HG03039 (cell line): ENCODE results near the gene PSME1.
A peak's percentile ranks its signal among the peaks of the same experiment; 100 is the strongest.

ENCODE experiments used
- ATAC-seq: cut with Tn5 transposase; IDR thresholded peaks from one replicate; pipeline ENCODE4 v1.9.1; 2021; ENCODE audit warnings: mild to moderate bottlenecking, moderate library complexity; ENCODE audit not compliant: unreplicated experiment

Gene PSME1

DNA sequence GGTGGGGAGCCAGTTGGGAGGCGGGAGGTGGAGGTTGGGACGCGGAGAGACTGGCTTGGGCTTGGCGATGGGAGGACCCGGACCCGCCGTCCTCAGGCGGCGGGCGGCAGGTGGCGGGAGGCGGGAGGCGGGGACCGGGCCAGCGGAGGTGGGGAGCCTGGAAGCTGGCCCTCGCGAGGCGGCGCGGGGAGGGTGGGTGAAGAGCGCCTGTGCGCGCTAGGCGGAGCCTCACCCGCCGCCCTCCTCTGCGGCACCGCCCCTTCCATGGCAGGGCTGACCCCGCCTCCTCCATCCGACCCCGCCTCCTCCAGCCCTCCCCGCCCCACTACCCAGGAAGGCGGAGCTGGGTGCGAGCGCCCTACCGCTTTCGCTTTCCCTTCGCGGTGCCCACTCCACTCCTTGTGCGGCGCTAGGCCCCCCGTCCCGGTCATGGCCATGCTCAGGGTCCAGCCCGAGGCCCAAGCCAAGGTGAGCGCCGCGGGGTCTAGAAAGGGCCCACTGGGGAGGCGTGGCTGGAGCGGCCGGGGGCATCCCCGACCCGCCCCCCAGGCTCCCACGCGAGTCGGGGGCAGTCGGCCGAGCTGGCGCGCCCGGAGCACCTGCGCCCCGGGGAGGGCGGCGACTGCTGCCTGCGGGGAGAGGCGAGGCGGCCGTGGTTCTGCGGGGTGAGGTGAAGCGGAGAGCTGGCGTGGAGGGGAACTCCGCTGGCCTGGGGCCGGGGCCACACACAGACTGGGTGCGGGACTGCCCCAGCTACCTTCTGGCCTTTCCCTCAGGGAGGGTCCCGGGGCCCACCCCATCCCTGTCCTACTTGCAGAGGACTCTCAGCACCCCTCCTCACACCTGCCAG is at the start of gene PSME1:
PSME1 (plus strand) TSS at position 361 of the 850 bp plus-strand sequence; CDS start at position 430, 69 bp downstream.
- peak; percentile 81 for ATAC-seq

GRCh38 chr14:24087004-24087403 is 49.0 kb upstream of the PSME1 start:
- no peak for ATAC-seq

- no peak for ATAC-seq
Observed at GRCh38 chr14:24088095-24088494, 47.9 kb upstream of the PSME1 start.

DNA sequence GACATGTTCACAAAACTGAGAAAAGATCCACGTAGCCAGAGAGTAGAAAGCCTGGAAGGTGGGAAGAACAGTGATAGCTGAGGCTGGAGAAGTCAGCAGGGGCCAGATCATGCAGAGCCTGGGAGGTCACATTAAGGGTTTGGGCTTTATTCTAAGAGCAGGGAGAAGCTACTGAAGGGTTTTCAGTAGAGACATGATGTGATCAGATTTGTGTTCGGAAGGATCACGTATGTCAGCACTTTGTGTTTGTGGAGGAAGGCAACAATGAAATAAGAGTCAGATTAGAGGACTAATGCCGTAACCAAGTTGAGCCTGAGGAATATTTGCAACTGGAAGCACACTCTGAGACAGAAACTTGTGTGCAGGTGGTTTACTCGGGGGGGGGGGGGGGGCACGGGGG is 46.1 kb upstream of the PSME1 start:
- ATAC-seq, result no peak

DNA sequence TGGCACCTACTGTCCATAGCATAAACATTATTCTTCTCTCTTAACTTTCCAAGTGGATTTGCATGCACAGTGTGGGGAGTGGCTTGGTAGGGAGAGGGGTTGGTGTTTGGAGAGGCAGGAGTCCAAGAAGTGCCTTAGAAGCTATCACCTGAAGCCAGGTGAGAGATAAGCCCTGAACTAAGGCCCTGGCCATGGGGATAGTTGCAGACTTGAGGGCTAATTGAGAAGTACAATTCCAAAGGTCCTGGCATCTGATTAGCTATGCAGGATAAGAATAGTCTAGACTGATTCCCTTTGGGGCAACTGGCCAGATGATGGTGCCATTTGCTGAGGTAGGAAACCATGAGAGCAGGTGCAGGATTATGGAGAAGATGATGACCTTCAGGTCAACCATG is 43.9 kb upstream of the PSME1 start:
- ATAC-seq, result no peak

GRCh38 chr14:24092505-24093206 is 43.3 kb upstream of the PSME1 start:
- ATAC-seq, result no peak

GRCh38 chr14:24093207-24093900 is 42.6 kb upstream of the PSME1 start:
- ATAC-seq, result no peak

DNA sequence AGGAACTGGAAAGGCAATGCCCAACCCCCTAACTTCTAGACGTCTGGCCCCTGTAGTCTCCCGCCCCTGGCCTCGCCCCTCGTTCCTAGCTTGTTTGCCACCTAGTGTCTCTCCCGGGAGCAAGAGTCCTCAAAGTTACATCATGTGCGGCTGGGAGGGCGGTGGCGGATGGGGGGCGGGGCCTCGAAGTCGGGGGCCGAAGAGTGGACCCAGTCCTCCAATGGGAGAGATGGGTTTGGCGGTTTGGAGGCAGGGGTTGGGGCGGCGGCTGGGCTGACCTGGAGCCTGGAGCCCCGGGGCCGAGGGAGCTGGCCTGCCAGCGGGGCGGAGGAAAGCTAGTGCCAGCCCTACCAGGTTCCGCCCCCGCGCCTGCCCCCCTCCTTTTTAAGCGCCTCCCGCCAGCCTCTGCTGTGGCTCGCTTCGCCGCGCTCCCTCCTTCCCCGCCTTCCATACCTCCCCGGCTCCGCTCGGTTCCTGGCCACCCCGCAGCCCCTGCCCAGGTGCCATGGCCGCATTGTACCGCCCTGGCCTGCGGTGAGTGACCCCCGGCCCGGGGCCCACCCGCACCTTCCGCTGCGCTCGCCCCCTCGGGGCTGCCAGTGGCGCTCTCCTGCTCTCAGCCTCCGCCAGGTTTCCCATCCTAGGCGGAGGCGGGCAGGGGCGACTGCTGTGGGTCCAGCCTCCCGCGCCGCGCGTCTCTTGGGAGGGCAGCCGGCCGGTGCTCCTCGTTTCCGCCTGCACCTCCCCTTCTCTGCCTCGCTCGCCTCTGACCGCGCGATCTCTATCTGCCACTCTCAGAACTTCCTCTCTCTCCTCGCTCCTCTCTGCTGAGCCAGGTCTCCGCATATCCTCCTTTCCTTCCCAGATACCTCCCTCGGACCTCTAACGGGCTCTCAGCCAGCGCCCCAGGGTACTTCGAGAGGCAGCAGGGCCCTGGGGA is 41.8 kb upstream of the PSME1 start, which contains the start of gene PCK2:
PCK2 (plus strand) TSS at position 411 of the 940 bp plus-strand sequence; CDS start at position 506, 95 bp downstream.
- peak; percentile 58 for ATAC-seq

DNA sequence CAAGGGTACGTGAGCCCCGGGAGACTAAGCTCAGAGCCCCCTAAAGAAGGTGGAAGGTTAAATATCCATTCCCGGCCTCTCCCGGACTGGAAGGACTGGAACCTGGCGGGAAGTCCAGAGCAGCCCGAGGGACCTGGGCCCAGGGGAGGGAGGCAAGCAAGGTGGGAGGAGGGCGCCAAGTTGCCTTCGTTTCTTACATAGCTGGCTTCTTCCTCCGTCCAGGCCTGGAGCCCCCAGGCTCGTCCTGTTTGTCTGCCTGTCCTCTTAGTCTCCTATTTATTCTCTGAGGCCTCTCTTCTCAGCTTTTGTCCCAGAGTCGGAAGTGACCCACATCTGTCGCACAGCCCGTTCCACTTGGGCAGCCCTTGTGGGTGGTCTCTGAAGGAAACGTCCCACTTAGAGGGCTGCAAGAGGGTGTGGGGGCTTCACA is 41.1 kb upstream of the PSME1 start:
- no peak for ATAC-seq

DNA sequence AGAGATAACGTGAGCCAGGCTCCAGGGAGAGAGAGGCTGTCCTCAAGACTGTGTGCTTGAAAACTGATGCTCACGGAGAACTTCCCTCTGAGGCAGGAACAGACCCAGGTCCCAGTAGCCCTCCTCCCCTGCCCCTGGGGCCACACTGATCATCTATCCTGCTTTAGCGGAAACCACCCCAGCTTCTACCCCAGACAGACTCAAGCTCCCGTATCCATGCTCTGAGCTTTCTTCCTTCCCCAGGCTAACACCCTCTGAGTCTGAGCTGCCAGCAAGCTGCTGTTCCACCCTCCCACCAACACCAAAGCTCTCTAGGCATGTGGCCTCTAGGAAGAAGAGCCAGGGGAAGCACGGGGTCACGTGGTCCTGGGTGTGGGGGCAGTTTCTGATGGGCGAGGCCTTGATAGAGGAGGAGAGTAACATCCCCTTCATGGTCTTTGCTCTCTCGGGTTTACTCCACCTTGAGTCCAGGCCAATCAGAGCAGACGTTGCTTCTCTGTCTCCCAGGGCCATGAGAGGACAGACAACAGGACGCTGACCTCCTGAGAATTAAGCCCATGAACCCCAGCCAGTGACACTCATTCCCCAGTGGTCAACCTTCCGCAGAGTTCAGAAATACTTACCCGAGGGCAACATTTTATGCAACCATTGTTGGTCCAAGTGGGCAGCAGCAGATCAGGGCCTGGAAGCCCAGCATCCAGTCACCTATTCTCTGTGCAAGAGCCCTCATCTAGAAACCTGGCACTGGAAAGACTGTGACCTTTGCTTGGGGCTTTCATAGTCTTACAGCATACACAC is 40.5 kb upstream of the PSME1 start:
- ATAC-seq, result peak; percentile 59

DNA sequence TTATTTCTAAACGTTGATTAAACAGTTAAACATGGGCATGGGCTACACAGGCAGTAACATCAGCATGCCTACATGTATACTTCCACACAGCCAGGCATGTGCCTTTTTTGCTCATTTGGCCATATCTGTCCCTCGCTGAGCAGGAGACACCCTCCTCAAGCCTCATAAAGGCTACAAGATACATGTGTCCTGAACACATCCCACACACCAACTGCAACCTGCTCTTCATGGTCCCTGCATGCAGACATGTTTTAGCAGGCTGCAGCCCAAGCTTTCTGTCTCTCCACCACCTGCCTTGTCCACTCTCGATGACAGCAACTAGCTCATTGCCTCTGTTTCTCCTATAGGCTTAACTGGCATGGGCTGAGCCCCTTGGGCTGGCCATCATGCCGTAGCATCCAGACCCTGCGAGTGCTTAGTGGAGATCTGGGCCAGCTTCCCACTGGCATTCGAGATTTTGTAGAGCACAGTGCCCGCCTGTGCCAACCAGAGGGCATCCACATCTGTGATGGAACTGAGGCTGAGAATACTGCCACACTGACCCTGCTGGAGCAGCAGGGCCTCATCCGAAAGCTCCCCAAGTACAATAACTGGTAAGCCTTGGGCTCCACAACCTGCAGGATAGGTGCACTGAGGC is 39.3 kb upstream of the PSME1 start:
- ATAC-seq, result no peak

DNA sequence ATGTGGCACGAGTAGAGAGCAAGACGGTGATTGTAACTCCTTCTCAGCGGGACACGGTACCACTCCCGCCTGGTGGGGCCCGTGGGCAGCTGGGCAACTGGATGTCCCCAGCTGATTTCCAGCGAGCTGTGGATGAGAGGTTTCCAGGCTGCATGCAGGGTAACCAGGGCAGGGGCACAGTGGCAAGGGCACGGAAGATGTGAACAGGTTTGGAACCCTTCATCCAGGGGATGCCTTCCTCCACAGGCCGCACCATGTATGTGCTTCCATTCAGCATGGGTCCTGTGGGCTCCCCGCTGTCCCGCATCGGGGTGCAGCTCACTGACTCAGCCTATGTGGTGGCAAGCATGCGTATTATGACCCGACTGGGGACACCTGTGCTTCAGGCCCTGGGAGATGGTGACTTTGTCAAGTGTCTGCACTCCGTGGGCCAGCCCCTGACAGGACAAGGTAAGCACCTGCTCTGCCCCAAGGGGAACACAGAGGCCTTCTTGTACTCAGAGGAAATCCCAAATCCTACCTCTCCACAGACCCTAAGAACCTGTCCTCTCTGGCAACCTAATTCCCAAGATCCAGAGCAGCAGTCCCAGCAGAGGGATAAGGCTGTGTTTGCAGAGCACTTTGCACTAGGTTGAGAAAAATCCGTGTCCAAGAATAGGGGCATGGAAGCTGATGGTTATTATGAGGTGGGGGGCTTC is 37.6 kb upstream of the PSME1 start:
- no peak for ATAC-seq

DNA sequence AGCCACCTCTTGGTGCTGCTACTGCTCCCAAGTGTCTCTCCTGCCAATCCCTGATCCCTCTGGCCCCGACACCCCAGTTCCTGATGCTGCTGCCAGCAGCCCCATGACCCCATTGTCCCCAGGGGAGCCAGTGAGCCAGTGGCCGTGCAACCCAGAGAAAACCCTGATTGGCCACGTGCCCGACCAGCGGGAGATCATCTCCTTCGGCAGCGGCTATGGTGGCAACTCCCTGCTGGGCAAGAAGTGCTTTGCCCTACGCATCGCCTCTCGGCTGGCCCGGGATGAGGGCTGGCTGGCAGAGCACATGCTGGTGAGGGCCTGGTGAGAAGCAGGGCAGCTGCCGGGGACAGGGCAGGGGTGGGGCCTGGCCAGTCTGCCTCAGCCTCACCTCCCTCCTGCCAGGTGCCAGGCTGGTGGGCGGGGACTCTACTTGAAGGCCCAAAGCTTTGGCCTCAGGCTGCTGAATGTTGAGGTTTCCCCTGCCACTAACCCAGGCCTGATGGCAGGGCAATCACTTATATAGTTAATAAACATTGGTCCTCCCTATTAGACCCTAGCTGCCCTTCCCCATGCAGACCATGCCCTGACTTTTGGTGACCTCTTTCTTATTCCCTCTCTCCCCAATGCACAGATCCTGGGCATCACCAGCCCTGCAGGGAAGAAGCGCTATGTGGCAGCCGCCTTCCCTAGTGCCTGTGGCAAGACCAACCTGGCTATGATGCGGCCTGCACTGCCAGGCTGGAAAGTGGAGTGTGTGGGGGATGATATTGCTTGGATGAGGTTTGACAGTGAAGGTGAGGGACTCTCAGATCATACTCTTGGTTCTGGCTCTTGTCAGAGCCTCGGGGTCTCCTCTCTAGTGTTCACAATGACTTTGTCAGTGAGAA is 36.8 kb upstream of the PSME1 start:
- no peak for ATAC-seq

GRCh38 chr14:24100197-24100981 is 35.6 kb upstream of the PSME1 start:
- no peak for ATAC-seq

DNA sequence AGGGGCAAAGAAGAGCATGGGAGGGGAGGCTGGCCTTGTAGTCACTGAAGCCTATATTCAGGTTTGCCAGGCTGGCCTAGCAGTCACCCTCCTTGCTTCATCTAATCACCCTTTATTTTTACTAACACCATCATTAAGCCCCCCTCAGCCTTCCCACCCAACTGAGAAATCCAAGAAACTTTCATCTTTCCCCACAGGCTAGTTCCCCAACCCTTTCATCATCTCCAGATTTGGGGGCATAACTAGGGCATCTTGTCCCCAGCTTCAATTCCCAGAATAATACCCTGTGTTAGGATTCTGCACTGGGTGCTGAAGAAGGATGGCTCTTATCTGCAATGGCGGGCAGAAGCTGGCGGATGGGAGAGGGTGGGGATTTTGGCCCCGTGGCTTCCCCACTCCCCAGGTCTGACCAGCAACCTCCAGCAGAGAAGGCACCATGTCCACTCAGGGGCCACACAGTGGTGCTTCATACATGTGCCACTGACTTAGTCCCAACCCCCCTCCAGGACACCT is 35.0 kb upstream of the PSME1 start:
- no peak for ATAC-seq

DNA sequence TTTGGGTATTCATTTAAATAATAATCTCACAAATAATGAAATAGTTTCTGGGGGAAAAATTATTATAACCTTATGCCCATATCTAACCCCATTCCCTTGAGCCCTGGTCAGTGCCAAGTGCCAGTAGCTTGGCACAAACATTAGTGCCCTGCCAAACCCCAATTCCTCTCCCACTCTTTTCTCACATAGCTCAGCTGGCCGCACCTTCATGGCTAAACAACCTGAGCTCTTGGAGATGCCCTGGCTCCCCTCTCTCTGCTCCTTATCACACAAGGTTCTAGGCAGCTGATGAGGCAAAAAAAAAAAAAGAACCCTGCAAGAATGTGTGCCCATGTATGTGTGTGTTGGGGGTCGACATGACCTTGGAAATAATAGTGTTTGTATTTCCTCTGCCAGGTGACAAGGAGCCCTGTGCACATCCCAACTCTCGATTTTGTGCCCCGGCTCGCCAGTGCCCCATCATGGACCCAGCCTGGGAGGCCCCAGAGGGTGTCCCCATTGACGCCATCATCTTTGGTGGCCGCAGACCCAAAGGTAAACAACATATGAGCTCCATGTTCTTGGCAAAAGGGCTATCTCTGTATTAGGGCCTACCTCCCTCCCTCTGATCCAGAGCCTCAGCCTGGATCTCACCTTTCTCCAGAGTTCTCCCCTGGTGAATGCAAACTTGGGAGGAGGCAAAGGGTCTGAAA is 33.5 kb upstream of the PSME1 start:
- no peak for ATAC-seq
